ENCODE measurements around the gene SMIM14. TPM values are rescaled to one million over a fixed set of nuclear protein-coding genes. Genes with fewer than 3 reads are reported as not detected.

Gene SMIM14
- total and polyA plus RNA-seq, 12 donors, result 5.4 to 15.2 (median 11.6) TPM

- WGBS, 2 donors, result 94 to 96% methylated on average over 4 of the region's 4 CpGs
- H3K27ac ChIP-seq, result no peak overlapping the region
- DNase-seq (no peak), ATAC-seq (no peak)
- no peaks in the 10 kb centered on the region for H3K9me3 ChIP-seq
- H3K4me3 ChIP-seq, result no peak overlapping the region
- H3K27me3 ChIP-seq, result no peaks in the 10 kb centered on the region
- H3K4me1 ChIP-seq, result no peaks in the 10 kb centered on the region
- intact Hi-C loops (cut with DNase I), result no loop called here
- TF ChIP-seq, protein P1, sequence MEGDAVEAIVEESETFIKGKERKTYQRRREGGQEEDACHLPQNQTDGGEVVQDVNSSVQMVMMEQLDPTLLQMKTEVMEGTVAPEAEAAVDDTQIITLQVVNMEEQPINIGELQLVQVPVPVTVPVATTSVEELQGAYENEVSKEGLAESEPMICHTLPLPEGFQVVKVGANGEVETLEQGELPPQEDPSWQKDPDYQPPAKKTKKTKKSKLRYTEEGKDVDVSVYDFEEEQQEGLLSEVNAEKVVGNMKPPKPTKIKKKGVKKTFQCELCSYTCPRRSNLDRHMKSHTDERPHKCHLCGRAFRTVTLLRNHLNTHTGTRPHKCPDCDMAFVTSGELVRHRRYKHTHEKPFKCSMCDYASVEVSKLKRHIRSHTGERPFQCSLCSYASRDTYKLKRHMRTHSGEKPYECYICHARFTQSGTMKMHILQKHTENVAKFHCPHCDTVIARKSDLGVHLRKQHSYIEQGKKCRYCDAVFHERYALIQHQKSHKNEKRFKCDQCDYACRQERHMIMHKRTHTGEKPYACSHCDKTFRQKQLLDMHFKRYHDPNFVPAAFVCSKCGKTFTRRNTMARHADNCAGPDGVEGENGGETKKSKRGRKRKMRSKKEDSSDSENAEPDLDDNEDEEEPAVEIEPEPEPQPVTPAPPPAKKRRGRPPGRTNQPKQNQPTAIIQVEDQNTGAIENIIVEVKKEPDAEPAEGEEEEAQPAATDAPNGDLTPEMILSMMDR (IDR thresholded peaks at IDR 0.05), result no peak
- H3K36me3 ChIP-seq, result peaks cover 0 to 57% (median 9%) of the 10 kb centered on the region in 9 donors
Observed at GRCh38 chr4:39569209-39569608, 69.5 kb downstream of the SMIM14 start.

- H3K4me3 ChIP-seq, result no peak overlapping the region
- H3K9me3 ChIP-seq, result no peaks in the 10 kb centered on the region
- H3K27me3 ChIP-seq, result no peaks in the 10 kb centered on the region
- DNase-seq (no peak), ATAC-seq (no peak)
- no peak overlapping the region for H3K27ac ChIP-seq
- TF ChIP-seq, protein P1 (IDR thresholded peaks at IDR 0.05), result no peak
- H3K4me1 ChIP-seq, result no peaks in the 10 kb centered on the region
- peaks cover 0 to 61% (median 10%) of the 10 kb centered on the region in 9 donors for H3K36me3 ChIP-seq
- 82 to 86% methylated on average over 3 of the region's 3 CpGs for WGBS, 2 donors
- intact Hi-C loops (cut with DNase I), result no loop called here
Observed at GRCh38 chr4:39568805-39569204, 69.9 kb downstream of the SMIM14 start.

- WGBS, 2 donors, result 97% methylated on average over 6 of the region's 6 CpGs
- H3K27ac ChIP-seq, result no peak overlapping the region
Observed at GRCh38 chr4:39565878-39566600, 72.6 kb downstream of the SMIM14 start.

DNA sequence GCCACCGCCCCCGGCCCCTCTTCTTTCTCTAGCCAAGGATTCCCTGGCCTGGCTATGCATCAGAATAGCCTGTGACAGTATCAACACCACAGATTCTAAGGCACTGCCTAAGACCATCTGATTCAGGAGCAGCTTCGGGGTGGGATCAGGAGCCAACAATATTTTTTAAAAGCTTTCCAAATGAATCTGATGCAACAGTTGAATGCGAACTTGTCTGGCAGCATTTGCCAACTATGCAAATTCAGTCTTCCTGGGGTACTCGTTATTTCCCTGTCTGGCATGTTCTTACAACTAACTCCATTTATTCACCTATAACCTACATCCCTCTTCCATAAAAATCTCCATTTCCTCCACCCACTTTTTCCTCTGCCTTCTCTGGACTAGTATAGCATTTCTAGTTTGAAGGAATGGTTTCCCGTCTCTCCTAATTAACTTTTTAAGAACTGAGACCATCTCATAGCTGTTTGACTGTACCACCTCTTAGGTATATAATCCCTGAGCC, 75.3 kb downstream of the SMIM14 start:
- Histone ChIP-seq H3K4me3 (no peak overlapping the region), H3K9me3 (no peaks in the 10 kb centered on the region), H3K27me3 (no peaks in the 10 kb centered on the region), H3K4me1 (peaks cover 0 to 4% (median 0%) of the 10 kb centered on the region in 9 donors), H3K36me3 (peaks cover 0 to 40% (median 10%) of the 10 kb centered on the region in 9 donors), H3K27ac (no peak overlapping the region)
- TF ChIP-seq, protein P1 (IDR thresholded peaks at IDR 0.05), result no peak
- DNase-seq, result no peak
- intact Hi-C loops (cut with DNase I), result no loop called here
- 92 to 96% methylated on average over 6 of the region's 6 CpGs for WGBS, 2 donors
- ATAC-seq, result no peak

More at GRCh38 chr4:39565878-39566600, 72.6 kb downstream of the SMIM14 start:
- no peaks in the 10 kb centered on the region for H3K4me1 ChIP-seq
- DNase-seq (no peak), ATAC-seq (no peak)
- no peaks in the 10 kb centered on the region for H3K27me3 ChIP-seq
- H3K36me3 ChIP-seq, result peaks cover 0 to 52% (median 10%) of the 10 kb centered on the region in 9 donors
- TF ChIP-seq, protein P1 (IDR thresholded peaks at IDR 0.05), result no peak
- H3K4me3 ChIP-seq, result no peak overlapping the region
- intact Hi-C loops (cut with DNase I), result no loop called here
- no peaks in the 10 kb centered on the region for H3K9me3 ChIP-seq

All from heart right ventricle (tissue), 16 donors.